Measurements from ENCODE around the gene CELA3A.
"Not testable (repeated sequence)": the region's sequence is repeated elsewhere in the genome, so short reads cannot be mapped to it uniquely, and the experiment has no call there.

CELA3A gene

DNA sequence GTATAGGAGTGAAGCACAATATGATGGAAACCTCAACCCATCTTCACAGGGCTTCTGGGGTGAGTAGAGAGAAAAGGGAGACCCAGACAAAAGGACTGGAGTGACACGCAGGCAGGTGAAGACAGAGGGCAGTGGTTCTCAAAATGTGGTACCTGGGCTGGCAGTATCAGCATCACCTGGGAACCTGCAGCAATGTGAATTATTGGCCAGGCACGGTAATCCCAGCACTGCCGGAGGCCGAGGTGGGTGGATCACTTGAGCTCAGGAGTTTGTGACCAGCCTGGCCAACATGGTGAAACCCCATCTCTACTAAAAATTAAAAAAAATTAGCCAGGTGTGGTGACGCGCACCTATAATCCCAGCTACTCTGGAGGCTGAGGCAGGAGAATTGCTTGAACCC is 19.3 kb upstream of the CELA3A start:
- DNase-seq = not testable (repeated sequence)

DNA sequence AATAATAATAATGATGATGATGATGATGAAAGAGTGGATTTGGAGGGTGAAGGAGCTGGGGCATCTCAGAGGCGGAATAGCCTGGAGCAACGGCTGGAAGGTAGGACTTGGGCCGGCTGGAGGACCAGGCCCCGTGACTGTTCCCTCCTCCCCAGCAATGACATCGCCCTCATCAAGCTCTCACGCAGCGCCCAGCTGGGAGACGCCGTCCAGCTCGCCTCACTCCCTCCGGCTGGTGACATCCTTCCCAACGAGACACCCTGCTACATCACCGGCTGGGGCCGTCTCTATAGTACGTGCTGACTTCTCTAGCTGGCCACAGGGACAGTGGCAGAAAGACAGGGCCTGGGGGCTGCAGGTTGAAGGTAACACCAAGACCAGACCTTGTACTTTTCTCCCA is 17.9 kb upstream of the CELA3A start:
- DNase-seq = not testable (repeated sequence)

DNA sequence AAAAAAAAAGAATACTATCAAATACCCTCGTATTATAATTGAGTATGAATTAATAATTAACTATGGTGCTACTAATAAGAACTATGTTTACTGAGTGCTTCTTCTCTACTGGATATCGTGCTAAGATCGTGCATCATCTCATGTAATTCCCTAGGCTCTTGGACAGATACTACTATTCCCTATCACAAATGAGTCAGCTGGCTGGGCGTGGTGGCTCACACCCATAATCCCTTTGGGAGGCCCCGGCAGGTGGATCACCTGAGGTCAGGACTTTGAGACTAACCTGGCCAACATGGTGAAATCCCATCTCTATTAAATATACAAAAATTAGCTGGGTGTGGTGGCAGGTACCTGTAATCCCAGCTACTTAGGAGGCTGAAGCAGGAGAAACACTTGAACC is 15.6 kb upstream of the CELA3A start:
- not testable (repeated sequence) for DNase-seq

DNA sequence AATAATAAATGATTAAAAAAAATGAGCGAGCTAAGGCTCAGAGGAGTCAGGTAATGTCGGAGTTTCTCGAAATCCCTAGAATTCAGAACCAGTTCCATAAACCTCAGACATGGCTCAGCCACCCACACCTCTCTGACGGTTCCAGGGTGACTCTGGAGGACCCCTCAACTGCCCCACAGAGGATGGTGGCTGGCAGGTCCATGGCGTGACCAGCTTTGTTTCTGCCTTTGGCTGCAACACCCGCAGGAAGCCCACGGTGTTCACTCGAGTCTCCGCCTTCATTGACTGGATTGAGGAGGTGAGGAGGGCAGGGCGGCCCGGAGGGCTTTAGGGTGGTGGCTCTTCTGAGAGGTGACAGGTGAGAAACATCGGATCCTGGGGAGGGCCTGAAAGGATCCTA is 15.1 kb upstream of the CELA3A start:
- DNase-seq = not testable (repeated sequence)

DNA sequence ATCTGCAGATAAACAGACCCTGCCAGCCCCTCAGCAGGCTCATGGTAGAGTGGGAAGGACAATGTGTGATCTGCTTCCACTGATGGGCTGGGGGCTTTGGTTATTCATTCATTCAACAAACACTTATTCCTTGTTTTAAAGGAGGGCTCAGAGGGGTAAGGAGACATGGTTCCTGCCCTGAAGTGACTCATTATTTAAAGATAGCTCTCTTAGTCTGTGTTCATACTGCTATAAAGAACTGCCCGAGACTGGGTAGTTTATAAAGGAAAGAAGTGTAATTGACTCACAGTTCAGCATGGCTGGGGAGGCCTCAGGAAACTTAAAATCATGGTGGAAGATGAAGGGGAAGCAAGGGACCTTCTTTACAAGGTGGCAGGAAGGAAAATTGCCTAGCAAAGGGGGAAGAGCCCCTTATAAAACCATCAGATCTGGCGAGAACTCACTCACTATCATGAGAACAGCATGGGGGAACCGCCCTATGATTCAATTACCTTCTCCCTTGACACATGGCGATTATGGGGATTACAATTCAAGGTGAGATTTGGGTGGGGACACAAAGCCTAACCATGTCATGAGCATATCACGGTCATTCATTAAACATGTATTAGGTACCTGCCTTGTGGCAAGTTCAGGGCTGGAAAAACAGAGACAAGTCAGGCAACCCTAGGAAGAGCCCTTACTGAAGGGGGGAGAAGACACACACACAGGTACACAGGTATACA is 11.6 kb upstream of the CELA3A start:
- DNase-seq = not testable (repeated sequence)

DNA sequence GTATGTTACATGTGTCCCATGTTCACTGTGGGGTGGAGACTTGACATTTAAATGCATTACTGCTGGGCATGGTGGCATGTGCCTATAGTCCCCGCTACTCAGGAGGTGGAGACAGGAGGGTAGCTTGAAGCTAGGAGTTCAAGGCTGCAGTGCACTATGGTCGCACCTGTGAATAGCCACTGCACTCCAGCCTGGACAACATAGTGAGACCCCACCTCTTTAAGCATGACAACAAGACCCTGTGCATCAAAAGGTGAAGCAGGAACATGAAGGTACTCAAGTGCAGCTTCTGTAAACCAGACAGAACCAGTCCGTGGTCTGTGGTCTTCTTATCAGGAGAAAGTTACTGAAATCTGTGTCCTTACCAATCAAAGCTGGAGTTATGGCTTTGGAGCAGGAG is 9.3 kb upstream of the CELA3A start:
- not testable (repeated sequence) for DNase-seq

DNA sequence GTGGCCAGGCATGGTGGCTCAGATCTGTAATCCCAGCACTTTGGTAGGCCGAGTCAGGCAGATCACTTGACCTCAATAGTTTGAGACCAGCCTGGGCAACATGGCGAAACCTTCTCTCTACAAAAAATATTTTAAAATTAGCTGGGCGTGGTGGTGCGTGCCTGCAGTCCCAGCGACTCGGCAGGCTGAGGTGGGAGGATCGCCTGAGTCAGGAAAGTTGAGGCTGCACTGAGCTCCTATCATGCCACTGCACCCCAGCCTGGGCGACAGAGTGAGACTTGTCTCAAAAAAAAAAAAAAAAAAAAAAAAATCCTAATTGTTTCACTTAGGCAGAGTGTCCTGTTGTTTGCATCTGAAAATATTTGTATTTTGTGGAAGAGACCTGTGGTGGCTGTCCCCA is 6.7 kb upstream of the CELA3A start:
- DNase-seq = not testable (repeated sequence)

DNA sequence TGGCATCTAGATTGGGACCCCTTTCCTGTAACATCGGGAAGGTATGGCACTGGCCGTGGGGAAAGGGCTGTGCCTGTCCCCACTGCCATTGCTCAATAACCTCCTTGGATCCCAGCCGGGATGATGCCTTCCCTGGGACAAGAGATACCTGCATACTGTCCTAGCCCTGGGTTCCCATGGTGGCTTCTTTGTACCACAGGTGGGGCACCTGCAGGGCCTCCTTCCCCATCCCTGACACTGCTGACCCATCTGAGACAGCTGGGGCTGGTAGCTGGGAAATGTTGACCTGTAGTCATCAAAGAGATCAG is 4.8 kb upstream of the CELA3A start:
- DNase-seq = not testable (repeated sequence)

DNA sequence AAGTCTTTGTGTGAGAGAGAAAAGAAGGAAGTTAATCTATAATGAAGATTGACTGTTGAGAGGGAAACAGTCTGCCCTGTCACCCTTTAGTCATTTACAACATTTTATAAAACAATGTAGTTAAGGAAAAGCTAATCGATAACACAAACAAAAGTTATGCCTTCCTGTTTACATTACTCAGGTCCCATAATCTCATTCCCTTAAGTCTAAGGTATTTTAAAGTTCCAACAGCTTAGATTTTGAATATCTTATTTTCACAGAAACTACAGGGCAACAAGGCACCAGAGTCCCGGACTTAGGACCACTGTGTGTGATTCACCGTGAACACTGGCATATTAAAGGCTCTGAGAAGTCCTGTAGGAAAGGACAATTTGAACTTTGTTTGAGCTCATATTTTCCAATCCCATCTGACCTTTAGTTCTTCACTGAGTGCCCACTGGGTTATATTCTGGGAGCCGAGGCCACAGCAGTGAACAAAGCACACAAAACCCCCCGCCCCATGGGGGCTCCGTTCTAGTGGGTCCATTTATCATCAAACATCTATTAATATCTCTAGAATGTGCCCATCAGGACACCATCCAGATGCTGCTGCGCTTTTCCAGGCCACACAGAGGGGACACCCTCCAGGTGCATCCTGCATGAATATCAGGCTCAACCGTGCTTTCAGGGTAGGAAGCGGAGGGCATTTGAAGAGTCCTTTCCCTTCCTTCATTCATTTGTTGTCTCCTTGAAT is 3.4 kb upstream of the CELA3A start:
- DNase-seq = not testable (repeated sequence)

DNA sequence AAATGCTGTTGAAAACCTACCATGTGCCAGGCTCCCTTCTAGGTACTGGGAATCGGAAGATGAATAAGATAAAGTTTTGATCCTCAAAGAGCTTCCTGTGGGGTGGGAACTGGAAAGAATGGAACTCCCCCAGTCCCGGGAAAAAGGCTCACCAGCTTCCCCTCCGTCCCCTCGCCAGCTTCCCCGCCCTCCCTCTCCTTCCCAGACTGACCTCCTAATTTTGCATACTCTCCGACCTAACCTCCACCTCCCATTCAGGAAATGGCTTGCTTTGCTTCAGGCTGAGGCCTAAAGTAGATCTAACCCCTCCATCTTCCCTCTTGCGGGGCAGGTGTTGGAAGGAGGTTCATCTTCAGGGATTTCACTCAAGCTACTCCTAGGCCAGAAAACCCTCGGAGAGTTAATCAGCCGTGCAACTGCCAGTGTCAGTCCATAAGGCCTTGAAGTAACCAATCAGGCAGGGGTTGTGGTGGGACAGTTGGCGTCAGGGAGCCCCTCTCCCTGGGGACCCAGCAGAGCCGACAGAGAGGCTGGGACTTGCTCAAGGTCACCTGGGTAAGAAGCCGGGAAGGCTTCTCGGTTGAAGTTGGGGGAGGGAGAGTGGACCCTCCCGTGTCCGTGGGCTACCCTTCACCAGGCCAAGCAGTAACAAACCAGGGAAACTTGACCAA is 2.7 kb upstream of the CELA3A start:
- DNase-seq = not testable (repeated sequence)

DNA sequence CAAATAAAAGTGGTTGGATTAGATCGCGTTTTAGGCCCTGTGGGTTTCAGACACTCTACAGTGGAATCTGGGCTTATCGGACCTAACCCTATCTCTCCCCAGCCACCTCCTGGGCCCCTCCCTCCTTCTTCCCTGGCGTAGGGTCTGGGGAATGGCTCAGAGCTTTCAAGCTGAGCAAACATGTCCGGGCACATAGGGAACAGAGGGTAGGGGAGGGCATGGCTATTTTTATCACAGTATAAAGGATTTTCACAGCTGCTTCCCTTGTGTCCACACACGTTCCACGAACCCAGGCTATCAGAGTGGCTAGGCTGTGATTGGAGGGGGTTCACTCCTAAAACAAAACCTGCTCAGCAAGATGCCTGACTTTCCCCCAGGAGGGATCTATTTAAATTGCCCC is 1.8 kb upstream of the CELA3A start:
- DNase-seq = not testable (repeated sequence)

DNA sequence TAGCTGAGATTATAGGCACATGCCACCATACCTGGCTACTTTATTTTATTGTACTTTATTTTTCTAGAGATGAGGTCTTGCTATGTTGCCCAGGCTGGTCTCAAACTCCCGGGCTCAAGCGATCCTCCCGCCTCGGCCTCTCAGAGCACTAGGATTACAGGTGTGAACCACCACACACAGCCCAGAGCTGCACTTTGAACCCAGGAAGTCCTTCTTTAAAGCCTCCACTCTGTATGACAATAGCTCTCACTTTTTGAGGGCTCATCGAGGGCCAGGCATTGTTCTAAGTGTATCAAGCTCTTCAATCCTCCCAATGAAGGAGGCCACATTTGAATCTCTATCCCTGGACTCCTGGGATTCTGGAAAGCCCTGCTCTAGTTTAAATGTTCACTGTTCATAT is 1.0 kb downstream of the CELA3A start:
- DNase-seq = not testable (repeated sequence)

DNA sequence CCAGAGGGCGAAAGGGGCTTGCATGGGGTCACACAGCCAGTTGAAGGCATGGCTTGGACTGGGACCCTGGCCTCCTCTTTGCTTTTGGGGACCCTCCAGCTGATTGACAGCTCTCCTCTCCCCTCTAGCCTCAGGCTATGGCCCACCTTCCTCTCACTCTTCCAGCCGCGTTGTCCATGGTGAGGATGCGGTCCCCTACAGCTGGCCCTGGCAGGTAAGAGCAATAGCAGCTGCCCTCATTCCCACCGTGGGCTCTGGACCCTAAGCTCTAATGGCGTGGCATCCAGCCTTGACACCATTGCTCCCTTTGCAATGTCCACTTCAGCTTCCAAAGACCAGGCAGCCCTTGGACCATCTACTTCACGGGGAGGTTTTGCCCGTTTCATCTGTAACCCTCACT is 1.4 kb downstream of the CELA3A start:
- DNase-seq = not testable (repeated sequence)

DNA sequence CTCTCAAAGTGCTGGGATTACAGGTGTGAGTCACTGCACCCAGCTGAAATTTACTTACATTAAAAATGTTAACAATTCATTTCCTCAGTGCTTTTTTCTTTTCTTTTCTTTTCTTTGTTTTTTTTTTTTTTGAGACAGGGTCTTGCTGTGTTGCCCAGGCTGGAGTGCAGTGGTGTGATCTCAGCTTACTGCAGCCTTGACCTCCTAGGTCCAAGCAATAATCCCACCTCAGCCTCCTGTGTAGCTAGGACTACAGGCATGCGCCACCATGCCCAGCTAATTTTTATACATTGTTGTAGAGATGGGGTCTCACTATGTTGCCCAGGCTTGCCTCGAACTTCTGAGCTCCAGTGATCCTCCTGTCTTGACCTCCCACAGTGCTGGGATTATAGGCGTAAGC is 2.5 kb downstream of the CELA3A start:
- not testable (repeated sequence) for DNase-seq

DNA sequence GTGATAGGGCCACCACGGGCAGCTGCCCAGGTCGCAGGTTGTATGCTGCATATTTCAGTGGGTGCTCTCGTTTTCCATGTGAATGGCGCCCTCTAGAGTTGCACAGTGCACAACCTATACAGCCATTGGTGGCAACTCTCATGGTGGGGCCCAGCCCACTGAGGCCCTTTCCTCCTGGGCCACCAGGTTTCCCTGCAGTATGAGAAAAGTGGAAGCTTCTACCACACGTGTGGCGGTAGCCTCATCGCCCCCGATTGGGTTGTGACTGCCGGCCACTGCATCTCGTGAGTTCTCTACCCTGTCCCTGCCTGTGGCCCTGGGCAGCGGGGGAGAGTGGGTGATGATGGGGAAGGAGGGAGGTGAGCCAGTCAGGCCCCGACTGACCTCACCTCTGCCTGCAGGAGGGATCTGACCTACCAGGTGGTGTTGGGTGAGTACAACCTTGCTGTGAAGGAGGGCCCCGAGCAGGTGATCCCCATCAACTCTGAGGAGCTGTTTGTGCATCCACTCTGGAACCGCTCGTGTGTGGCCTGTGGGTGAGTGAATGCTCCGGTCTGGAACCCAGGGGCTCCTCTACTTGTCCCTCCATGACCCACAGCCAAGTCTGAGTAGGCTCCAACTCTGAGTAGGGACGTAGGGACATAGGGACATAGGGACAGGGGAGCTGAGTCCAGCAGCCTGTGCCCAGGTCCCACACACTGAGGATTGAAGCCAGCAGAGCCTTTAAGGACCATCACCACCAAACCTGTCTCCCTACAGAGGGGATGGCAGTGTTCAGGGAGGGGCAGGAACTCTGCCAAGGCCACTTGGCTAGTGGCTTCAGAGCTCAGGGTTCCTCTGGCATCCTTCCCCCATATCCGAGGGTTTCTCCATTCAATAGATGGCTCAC is 4.0 kb downstream of the CELA3A start:
- DNase-seq = not testable (repeated sequence)

DNA sequence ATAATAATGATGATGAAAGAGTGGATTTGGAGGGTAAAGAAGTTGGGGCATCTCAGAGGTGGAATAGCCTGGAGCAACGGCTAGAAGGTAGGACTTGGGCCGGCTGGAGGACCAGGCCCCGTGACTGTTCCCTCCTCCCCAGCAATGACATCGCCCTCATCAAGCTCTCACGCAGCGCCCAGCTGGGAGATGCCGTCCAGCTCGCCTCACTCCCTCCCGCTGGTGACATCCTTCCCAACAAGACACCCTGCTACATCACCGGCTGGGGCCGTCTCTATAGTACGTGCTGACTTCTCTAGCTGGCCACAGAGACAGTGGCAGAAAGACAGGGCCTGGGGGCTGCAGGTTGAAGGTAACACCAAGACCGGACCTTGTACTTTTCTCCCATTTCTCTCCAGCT is 5.3 kb downstream of the CELA3A start:
- DNase-seq = not testable (repeated sequence)

DNA sequence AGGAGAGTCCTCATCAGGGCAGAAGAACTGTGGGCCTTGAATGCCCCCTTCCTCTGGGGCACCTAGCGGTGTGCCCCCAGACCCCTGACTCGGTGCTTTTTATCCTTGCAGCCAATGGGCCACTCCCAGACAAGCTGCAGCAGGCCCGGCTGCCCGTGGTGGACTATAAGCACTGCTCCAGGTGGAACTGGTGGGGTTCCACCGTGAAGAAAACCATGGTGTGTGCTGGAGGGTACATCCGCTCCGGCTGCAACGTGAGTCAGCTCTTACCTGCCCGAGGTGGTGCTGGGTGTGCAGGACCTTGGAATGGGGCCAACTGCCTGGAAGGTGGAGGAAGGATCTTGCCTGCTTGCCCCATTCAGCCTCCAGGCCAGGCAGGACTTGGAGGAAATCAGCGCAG is 5.8 kb downstream of the CELA3A start:
- DNase-seq = not testable (repeated sequence)

DNA sequence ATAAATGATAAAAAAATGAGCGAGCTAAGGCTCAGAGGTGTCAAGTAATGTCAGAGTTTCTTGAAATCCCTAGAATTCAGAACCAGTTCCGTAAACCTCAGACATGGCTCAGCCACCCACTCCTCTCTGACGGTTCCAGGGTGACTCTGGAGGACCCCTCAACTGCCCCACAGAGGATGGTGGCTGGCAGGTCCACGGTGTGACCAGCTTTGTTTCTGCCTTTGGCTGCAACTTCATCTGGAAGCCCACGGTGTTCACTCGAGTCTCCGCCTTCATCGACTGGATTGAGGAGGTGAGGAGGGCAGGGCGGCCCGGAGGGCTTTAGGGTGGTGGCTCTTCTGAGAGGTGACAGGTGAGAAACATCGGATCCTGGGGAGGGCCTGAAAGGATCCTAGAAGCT is 8.1 kb downstream of the CELA3A start:
- DNase-seq = not testable (repeated sequence)

DNA sequence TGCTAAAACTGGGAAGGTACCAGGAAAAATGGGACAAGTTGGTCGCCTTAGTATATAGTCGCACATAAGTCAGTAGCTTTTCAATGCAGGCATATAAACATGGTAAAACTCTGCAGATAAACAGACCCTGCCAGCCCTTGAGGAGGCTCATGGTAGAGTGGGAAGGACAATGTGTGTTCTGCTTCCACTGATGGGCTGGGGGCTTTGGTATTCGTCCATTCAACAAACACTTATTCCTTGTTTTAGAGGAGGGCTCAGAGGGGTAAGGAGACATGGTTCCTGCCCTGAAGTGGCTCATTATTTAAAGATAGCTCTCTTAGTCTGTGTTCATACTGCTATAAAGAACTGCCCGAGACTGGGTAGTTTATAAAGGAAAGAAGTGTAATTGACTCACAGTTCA is 11.3 kb downstream of the CELA3A start:
- DNase-seq = not testable (repeated sequence)

DNA sequence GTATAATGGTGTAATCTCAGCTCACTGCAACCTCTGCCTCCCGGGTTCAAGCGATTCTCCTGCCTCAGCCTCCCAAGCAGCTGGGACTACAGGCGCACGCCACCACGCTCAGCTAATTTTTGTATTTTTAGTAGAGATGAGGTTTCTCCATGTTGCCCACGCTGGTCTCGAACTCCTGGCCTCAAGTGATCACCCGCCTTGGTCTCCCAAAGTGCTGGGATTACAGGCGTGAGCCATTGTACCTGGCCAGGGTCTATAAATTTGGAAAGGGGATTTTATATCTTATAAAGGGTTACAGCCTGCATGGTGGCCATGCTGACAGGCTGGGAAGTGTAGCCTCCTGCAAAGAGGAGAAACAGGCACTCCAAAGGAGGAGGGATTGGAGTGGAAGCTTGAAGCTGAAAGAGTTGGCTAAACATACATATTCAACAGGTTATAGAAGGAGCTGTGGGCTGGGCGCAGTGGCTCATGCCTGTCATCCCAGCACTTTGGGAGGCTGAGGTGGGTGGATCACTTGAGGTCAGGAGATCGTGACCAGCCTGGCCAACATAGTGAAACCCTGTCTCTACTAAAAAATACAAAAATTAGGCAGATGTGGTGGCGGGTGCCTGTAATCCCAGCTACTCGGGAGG is 13.2 kb downstream of the CELA3A start:
- DNase-seq = not testable (repeated sequence)

DNA sequence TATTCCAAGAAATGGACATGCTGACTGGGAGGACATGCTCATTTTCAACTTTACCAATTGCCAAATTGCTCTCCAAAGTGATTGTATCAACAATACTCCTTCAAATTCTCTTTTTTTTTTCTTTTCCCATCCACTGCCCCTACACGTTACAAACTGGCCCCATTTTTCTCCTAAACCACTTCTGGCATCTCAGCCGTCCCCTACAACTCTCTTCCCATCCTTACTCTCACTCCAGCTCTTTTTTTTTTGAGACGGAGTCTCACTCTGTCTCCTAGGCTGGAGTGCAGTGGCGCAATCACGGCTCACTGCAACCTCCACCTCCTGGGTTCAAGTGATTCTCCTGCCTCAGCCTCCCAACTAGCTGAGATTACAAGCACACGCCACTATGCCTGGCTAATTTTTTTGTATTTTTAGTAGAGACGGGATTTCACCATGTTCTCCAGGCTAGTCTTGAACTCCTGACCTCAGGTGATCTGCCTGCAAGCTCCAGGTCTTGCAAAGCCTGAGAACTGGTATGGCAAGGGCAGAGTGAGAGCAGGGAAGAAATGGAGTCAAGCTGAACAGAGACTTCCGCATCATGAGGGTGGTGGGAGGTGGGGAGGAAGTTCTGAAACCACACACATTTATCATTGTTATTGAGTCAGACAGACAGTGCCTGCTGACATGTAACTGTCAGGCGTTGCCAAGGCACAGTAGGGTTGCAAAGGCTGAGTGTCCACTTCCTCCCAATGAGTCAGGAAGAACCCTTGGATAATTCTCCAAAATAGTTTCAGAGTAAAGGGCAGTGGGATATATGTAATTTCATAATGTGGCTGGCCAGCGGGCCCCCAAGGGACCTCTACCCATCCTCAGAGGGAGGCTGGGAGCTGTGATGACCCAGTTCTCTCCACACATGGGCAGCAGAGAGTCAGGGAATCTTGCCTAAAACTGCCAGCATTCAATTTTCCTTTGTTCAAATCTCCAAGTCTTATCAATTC is 17.4 kb downstream of the CELA3A start:
- no peak for DNase-seq
